ENCODE measurements around the gene HMCN2.

HMCN2 gene

DNA sequence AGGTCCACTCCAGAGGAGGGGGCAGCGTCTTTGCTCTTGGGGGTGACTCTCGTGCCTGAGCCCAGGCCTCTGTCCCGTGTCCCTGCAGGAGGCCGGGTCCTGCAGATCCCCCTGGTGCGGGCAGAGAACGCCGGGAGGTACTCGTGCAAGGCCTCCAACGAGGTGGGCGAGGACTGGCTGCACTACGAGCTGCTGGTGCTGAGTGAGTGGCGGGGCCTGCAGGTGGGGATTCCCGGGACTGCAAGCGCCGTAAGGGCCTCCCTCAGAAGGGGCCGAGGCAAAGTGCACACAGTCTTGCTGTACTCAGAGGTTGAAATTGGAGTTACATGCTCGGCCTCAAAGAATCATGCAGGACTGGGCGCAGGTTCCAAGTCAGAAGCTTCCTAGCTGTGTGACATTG is 116.5 kb downstream of the HMCN2 start:
- H4K20me1 ChIP-seq (ENCODE audit: insufficient read depth, low read length), result no peaks in the 10 kb centered on the region
- peaks cover 94% of the 10 kb centered on the region for H3K27me3 ChIP-seq (replicated peaks; ENCODE audit: insufficient read depth, low read length)
- no peak overlapping the region for H3K27ac ChIP-seq (ENCODE audit: low read length)
- H3K4me3 ChIP-seq (ENCODE audit: low read length), result no peak overlapping the region
- no peaks in the 10 kb centered on the region for H3F3A ChIP-seq (ENCODE audit: insufficient read depth, low read length)
- TF ChIP-seq EZH2 (optimal IDR thresholded peaks at IDR 0.05; ENCODE audit: low read depth, low read length) (no peak), EZH2phosphoT487 (IDR thresholded peaks at IDR 0.05; ENCODE audit: low read length) (no peak)
- TF ChIP-seq, protein P1, sequence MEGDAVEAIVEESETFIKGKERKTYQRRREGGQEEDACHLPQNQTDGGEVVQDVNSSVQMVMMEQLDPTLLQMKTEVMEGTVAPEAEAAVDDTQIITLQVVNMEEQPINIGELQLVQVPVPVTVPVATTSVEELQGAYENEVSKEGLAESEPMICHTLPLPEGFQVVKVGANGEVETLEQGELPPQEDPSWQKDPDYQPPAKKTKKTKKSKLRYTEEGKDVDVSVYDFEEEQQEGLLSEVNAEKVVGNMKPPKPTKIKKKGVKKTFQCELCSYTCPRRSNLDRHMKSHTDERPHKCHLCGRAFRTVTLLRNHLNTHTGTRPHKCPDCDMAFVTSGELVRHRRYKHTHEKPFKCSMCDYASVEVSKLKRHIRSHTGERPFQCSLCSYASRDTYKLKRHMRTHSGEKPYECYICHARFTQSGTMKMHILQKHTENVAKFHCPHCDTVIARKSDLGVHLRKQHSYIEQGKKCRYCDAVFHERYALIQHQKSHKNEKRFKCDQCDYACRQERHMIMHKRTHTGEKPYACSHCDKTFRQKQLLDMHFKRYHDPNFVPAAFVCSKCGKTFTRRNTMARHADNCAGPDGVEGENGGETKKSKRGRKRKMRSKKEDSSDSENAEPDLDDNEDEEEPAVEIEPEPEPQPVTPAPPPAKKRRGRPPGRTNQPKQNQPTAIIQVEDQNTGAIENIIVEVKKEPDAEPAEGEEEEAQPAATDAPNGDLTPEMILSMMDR (IDR thresholded peaks at IDR 0.05; ENCODE audit: low read length), result no peak
- H3K4me1 ChIP-seq (ENCODE audit: low read length), result no peaks in the 10 kb centered on the region
- no peaks in the 10 kb centered on the region for H3K9me2 ChIP-seq (replicated peaks; ENCODE audit: insufficient read depth, low read length)
- H3K4me2 ChIP-seq (ENCODE audit: low read depth, low read length), result no peak overlapping the region
- no peaks in the 10 kb centered on the region for H3K9me3 ChIP-seq (replicated peaks; ENCODE audit: insufficient read depth, low read length)
- no peaks in the 10 kb centered on the region for H3K79me2 ChIP-seq (ENCODE audit: low read length)
- no peaks in the 10 kb centered on the region for H3K36me3 ChIP-seq (replicated peaks; ENCODE audit: insufficient read depth, low read length)
- no peak overlapping the region for H2AFZ ChIP-seq (ENCODE audit: low read length)
- DNase-seq, result no peak
- no peak overlapping the region for H3K9ac ChIP-seq (ENCODE audit: low read length)

GRCh38 chr9:130382636-130383349 is 117.2 kb downstream of the HMCN2 start:
- Histone ChIP-seq H3K9me2 (replicated peaks; ENCODE audit: insufficient read depth, low read length) (no peaks in the 10 kb centered on the region), H3K4me1 (ENCODE audit: low read length) (no peaks in the 10 kb centered on the region), H3K79me2 (ENCODE audit: low read length) (no peaks in the 10 kb centered on the region), H2AFZ (ENCODE audit: low read length) (no peak overlapping the region), H3K36me3 (replicated peaks; ENCODE audit: insufficient read depth, low read length) (no peaks in the 10 kb centered on the region), H3K4me2 (ENCODE audit: low read depth, low read length) (no peak overlapping the region), H3K27ac (ENCODE audit: low read length) (no peak overlapping the region), H3K9me3 (replicated peaks; ENCODE audit: insufficient read depth, low read length) (no peaks in the 10 kb centered on the region), H3K9ac (ENCODE audit: low read length) (no peak overlapping the region), H4K20me1 (ENCODE audit: insufficient read depth, low read length) (no peaks in the 10 kb centered on the region), H3K27me3 (replicated peaks; ENCODE audit: insufficient read depth, low read length) (peaks cover 94% of the 10 kb centered on the region), H3F3A (ENCODE audit: insufficient read depth, low read length) (no peaks in the 10 kb centered on the region), H3K4me3 (ENCODE audit: low read length) (no peak overlapping the region)
- DNase-seq, result no peak
- TF ChIP-seq, protein P1 (IDR thresholded peaks at IDR 0.05; ENCODE audit: low read length), result no peak
- TF ChIP-seq EZH2phosphoT487 (IDR thresholded peaks at IDR 0.05; ENCODE audit: low read length) (no peak), EZH2 (optimal IDR thresholded peaks at IDR 0.05; ENCODE audit: low read depth, low read length) (no peak)

DNA sequence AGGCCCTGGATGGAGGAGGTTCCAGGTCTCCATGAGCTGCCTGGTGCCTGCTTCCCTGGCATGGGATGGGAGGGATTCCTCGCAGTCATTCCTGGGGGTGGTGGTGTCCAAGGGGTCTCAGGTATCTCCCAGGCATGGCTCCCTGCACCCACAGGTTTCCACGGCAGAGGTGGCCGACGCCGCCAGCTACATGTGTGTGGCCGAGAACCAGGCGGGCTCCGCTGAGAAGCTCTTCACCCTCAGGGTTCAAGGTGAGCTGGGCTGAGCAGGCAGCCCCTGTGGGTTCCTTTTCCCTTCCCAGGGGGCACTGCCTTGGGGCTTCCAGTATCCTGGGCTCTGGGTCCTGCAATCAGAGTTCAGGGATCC is 117.8 kb downstream of the HMCN2 start:
- peaks cover 97% of the 10 kb centered on the region for H3K27me3 ChIP-seq (replicated peaks; ENCODE audit: insufficient read depth, low read length)

More for the DNA sequence above, 117.8 kb downstream of the HMCN2 start:
- H3K36me3 ChIP-seq (replicated peaks; ENCODE audit: insufficient read depth, low read length), result no peaks in the 10 kb centered on the region
- no peaks in the 10 kb centered on the region for H4K20me1 ChIP-seq (ENCODE audit: insufficient read depth, low read length)
- H3K27ac ChIP-seq (ENCODE audit: low read length), result no peak overlapping the region
- H3K4me3 ChIP-seq (ENCODE audit: low read length), result no peak overlapping the region
- H3K9me2 ChIP-seq (replicated peaks; ENCODE audit: insufficient read depth, low read length), result no peaks in the 10 kb centered on the region
- H3K4me2 ChIP-seq (ENCODE audit: low read depth, low read length), result no peak overlapping the region
- H3K9me3 ChIP-seq (replicated peaks; ENCODE audit: insufficient read depth, low read length), result no peaks in the 10 kb centered on the region
- H3K79me2 ChIP-seq (ENCODE audit: low read length), result no peaks in the 10 kb centered on the region
- TF ChIP-seq EZH2phosphoT487 (IDR thresholded peaks at IDR 0.05; ENCODE audit: low read length), result no peak
- TF ChIP-seq, protein P1 (IDR thresholded peaks at IDR 0.05; ENCODE audit: low read length), result no peak
- no peaks in the 10 kb centered on the region for H3K4me1 ChIP-seq (ENCODE audit: low read length)
- no peak for DNase-seq
- H3K9ac ChIP-seq (ENCODE audit: low read length), result no peak overlapping the region
- H2AFZ ChIP-seq (ENCODE audit: low read length), result no peak overlapping the region
- H3F3A ChIP-seq (ENCODE audit: insufficient read depth, low read length), result no peaks in the 10 kb centered on the region
